ENCODE data around the gene RIMKLB.
"Not testable (repeated sequence)": the region's sequence is repeated elsewhere in the genome, so short reads cannot be mapped to it uniquely, and the experiment has no call there.

Gene RIMKLB

GRCh38 chr12:8810112-8810511, 112.3 kb downstream of the RIMKLB start:
- DNase-seq (ENCODE audit: low read depth, low spot score); H3K27ac ChIP-seq: not testable (repeated sequence)

DNA sequence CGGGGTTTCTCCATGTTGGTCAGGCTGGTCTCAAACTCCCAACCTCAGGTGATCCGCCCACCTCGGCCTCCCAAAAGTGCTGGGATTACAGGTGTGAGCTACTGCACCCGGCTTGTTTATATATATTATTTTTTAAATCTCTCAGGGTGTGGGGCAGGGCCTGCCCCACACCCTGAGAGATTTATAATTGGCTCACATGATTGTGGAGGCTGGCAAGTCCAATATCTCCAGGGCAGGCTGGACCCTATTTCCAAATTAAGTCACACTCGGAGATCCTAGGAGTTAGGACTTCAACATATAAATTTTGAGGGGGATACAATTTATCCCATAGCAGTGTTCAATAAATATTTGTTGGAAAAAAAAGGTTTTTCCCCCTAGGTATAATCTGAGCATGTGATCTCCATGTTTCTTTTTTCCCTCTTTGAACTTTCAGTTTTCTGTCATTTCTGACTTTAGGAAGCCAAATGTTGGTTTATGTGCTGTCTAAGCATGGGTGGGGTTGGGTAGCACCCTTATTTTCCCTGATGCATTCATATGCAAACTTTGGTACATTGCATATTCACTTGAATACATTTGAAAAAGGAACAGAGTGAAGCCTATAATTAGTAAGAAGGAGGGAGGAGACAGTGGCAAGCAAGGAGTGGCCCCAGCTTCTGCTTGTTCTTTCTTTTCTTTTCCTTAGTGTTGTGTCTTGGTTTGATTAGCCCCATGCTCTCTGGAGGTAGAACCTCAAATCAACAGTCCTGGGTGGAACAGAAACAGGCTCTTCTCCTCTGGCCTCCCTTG, 116.0 kb downstream of the RIMKLB start:
- DNase-seq (ENCODE audit: low read depth, low spot score) = no peak
- H3K27ac ChIP-seq = no peak overlapping the region

- no peak for DNase-seq (ENCODE audit: low read depth, low spot score)
- H3K27ac ChIP-seq = no peak overlapping the region
These were observed 118.8 kb downstream of the RIMKLB start for GRCh38 chr12:8816448-8817050.

DNA sequence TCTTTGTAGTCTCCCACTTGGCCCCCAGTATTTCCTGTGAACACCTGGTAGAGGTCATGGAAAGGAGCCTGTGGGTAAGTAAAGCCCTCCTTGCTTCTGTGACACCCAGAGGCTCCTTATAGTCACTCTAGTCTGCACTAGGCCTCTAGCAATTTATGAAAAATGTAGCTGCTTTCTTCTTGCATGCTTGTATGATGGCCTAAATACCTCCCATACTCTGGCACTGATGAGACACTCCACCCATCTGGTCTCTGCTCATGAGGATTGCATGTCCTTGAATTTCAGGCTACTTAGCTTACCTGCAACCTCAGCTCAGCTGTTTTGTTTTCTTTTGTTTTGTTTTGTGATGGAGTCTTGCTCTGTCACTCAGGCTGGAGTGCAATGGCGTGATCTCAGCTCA, 120.1 kb downstream of the RIMKLB start:
- DNase-seq (ENCODE audit: low read depth, low spot score) = no peak

DNA sequence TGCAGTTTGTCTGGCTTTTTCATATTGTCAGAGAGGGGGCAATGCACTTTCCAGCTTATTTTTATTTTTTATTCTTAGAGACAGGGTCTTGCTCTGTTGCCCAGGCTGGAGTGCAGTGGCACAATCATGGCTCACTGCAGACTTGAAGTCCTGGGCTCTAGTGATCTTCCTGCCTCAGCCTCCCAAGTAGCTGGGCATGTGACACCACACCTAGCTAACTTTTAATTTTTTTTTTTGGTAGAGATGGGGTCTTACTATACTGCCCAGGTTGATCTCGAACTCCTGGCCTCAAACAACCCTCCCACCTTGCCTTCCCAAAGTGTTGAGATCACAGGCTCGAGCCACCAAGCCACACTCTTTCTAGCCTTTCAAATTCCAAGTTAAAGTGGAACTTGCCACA, 120.7 kb downstream of the RIMKLB start:
- H3K27ac ChIP-seq = peak overlapping the region; percentile 22
- no peak for DNase-seq (ENCODE audit: low read depth, low spot score)

More for the DNA sequence above, 120.1 kb downstream of the RIMKLB start:
- H3K27ac ChIP-seq = peak overlapping the region; percentile 22

DNA sequence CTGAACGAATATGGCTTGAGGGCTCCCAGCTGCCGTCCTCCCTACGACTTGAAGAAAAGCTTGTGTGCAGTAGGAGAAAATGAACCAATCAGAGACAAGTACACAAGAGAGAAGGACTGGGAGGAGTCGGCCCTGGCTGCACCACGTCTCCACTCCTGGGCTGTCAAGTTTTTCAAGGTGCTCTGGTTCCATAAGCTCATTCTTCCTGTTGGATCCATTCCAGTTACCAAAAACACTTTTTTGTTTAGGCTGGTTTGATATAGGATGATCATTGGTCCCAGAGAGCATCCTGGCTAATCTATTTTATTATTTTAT, 121.8 kb downstream of the RIMKLB start:
- H3K27ac ChIP-seq = peak overlapping the region; percentile 91
- peak; percentile 56 for DNase-seq (ENCODE audit: low read depth, low spot score)

- peak overlapping the region; percentile 91 for H3K27ac ChIP-seq
- not testable (repeated sequence) for DNase-seq (ENCODE audit: low read depth, low spot score)
These were observed 123.1 kb downstream of the RIMKLB start for GRCh38 chr12:8820676-8821407.

GRCh38 chr12:8821591-8821990, 123.8 kb downstream of the RIMKLB start:
- no peak for DNase-seq (ENCODE audit: low read depth, low spot score)
- H3K27ac ChIP-seq = peak overlapping the region; percentile 91

DNA sequence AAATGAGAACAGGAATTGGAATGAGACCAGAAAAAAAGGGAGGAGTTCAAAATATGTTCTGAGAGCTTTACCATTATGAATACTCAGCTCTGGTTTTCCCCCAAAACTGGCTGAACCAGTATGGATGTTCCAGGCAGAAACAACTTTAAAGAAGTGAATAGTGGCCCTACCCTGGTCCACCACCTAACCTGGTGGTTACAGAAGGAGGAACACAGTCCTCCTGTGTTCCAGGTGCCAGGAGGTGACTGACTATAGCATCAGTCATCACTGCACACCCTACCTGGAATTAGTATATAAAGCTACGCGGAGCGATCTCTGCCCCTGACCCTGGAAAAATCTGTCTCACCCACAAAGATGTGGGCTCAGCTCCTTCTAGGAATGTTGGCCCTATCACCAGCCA, 124.5 kb downstream of the RIMKLB start, which contains the start of gene A2ML1:
Gene A2ML1, plus strand, starts transcription at position 324 of the 400 bp plus-strand sequence. Its CDS starts 31 bp downstream, at position 355.
- DNase-seq (ENCODE audit: low read depth, low spot score) = peak; percentile 94
- peak within 1 kb of the TSS; percentile 91 for H3K27ac ChIP-seq

GRCh38 chr12:8823565-8824300, 125.9 kb downstream of the RIMKLB start:
- no peak for DNase-seq (ENCODE audit: low read depth, low spot score)
- peak overlapping the region; percentile 91 for H3K27ac ChIP-seq

DNA sequence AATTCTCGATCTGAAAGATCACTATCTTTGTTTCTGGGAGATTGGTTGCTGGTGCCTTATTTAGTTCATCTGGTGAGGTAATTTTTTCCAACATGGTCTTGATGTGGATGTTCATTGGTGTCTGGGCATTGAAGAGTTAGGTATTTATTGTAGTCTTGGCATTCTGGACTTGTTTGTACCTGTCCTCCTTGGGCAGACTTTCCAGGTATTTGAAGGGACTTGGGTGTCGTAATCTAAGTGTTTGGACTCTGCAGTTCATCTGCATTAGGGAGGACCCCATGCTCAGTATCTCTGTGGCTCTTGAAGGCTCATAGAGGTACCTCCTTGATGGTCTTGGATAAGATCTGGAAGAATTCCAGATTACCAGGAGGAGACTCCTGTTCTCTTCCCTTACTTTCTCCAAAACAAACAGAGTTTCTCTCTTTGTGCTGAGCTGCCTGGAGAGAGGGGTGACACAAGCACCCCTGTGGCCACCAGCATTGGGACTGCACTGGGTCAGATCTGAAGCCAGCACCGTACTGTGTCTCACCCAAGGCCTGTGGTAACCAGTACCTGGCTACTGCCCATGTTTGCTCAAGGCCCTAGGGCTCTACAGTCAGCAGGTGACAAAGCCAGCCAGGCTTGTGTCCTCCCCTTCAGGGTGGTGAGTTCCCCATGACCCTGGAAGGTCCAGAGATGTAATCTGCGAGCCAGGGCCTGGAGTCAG, 129.9 kb downstream of the RIMKLB start:
- H3K27ac ChIP-seq = peak overlapping the region; percentile 70
- DNase-seq (ENCODE audit: low read depth, low spot score) = peak; percentile 44

DNA sequence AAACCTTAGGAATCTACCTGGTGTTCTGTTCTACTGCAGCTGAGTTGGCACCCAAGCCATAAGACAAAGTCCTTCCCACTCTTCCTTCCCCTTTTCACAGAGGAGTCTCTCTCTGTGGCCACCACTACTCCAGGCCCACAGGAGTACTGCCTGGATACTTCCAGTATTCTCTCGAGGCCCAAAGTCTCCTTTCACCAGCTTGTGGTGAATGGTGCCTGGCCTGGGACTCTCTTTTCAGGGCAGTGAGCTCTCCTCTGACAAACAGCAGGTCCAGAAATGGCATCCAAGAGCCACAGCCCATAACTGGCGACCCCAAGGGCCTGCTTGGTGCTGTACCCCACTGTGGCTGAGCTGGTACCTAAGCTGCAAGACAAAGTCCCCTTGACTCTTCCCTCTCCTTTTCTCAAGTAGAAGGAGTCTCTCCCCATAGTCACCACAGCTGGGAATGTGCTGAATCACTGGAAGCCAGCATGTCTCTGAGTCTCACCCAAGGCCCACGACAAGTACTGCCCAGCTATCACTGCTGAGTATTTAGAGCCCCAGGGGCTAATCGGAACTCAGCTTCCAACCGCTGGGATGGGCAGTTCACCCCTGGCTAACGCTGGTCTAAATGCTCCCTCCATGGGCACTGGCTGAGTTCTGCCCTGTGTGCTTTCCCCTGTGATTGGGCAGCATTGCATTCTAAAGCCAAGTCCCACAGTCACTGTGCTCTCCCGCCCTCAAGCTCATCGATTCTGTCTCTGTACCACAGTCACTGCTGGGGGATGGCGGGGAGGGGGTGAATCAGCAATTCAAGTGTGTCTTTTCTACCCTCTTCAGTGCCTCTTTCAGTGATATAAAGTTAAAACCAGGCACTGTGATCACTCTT, 130.7 kb downstream of the RIMKLB start:
- DNase-seq (ENCODE audit: low read depth, low spot score) = no peak
- H3K27ac ChIP-seq = peak overlapping the region; percentile 70

GRCh38 chr12:8829125-8829518, 131.3 kb downstream of the RIMKLB start:
- DNase-seq (ENCODE audit: low read depth, low spot score) = no peak
- H3K27ac ChIP-seq = peak overlapping the region; percentile 70

DNA sequence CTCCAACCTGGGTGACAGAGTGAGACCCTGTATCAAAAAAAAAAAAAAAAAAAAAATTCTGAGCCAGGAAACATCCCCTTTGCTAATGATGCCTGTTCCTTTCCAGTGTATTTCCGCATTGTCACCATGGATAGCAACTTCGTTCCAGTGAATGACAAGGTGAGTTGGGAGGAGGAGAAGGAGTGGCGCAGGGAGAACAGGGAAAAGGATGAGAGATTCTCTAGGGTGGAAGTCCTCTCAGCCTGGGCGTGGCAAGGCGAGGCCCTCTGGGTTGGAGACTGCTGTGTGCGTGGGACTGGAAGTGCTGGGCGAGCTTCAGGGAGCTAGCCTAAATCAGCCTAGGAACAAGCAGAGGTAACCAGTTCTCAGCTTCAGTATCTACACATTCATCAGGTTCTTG, 131.8 kb downstream of the RIMKLB start:
- DNase-seq (ENCODE audit: low read depth, low spot score) = no peak
- peak overlapping the region; percentile 70 for H3K27ac ChIP-seq

DNA sequence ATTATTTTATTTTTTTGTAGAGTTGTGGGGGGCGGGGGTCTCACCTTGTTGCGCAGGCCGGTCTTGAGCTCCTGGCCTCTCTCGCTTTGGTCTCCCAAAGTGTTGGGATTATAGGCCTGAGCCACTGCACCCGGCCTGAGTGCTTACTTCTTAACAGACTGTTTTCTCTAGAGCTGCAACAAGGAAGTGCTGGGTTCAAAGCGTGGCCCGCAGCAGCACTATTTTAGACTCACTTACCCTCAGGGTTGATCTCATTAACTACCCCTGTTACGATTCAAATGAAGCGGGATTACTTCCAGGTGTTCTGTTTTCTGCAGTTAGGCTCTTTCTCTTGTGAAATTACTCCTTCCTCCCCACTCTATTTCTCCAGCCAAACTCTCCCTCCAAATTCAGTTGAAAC, 133.3 kb downstream of the RIMKLB start:
- no peak for DNase-seq (ENCODE audit: low read depth, low spot score)
- H3K27ac ChIP-seq = no peak overlapping the region

DNA sequence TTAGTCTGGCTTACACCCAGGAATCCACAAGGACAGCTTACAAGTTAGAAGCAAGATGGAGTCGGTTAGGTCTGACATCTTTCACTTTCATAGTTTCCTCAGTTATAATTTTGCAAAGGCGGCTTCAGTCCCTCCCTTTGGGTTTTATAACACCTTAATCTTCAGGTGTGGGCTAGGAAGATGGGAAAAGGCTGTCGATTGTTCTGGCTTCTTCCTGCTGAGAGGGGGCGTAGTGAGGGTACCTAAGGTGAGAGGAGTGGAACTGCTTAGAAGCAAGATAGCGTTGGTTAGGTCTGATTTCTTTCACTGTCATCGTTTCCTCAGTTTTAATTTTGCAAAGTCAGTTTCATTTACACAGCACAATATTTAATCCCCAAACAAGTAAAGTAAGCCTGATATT, 134.7 kb downstream of the RIMKLB start:
- DNase-seq (ENCODE audit: low read depth, low spot score) = no peak
- H3K27ac ChIP-seq = no peak overlapping the region

Data from epithelial cell of prostate (primary cell).